Measurements from ENCODE around the gene GPC3. TPM values are rescaled to one million over a fixed set of nuclear protein-coding genes. Genes with fewer than 3 reads are reported as not detected.

The GPC3 gene
- total RNA-seq, 2 experiments from 2014 or later = 0.25 to 0.59 TPM

- Mint-ChIP-seq H3K4me3 (no peak overlapping the region), H3K4me1 (ENCODE audit: low read depth) (peaks cover 19% of the 10 kb centered on the region), H3K27me3 (no peaks in the 10 kb centered on the region), H3K27ac (no peak overlapping the region), H3K36me3 (ENCODE audit: low read depth) (no peaks in the 10 kb centered on the region), H3K9me3 (peaks cover 3% of the 10 kb centered on the region)
- no peak overlapping the region for H3K27ac ChIP-seq (ENCODE audit: low read depth in 1 of 2, low read length in 2 of 2)
- TF ChIP-seq CTCF (IDR thresholded peaks at IDR 0.05) = no peak
- no peaks in the 10 kb centered on the region for H3K27me3 ChIP-seq (ENCODE audit: control insufficient read depth in 1 of 2, insufficient read depth in 2 of 2, low read length in 2 of 2)
- no peak overlapping the region for H3K4me3 ChIP-seq (ENCODE audit: low read length)
- ChIA-PET CTCF (no interaction called here), POLR2A (no interaction called here)
- intact Hi-C loops (cut with DNase I, micrococcal nuclease) = no loop called here
- ATAC-seq (ENCODE audit: poor library complexity) = no peak
- no peaks in the 10 kb centered on the region for H3K9me3 ChIP-seq (ENCODE audit: control insufficient read depth in 1 of 2, insufficient read depth in 1 of 2, low read length in 2 of 2)
- peaks cover 16% of the 10 kb centered on the region for H3K4me1 ChIP-seq (ENCODE audit: insufficient read depth, low read length)
- no peaks in the 10 kb centered on the region for H3K36me3 ChIP-seq (ENCODE audit: insufficient read depth, low read length)
- DNase-seq = no peak
Observed at GRCh38 chrX:133918361-133918771, 67.0 kb downstream of the GPC3 start.

GRCh38 chrX:133916984-133917722 is 68.2 kb downstream of the GPC3 start:
- Histone ChIP-seq H3K36me3 (ENCODE audit: insufficient read depth, low read length) (no peaks in the 10 kb centered on the region), H3K9me3 (ENCODE audit: control insufficient read depth in 1 of 2, insufficient read depth in 1 of 2, low read length in 2 of 2) (no peaks in the 10 kb centered on the region), H3K27ac (ENCODE audit: low read depth in 1 of 2, low read length in 2 of 2) (no peak overlapping the region), H3K27me3 (ENCODE audit: control insufficient read depth in 1 of 2, insufficient read depth in 2 of 2, low read length in 2 of 2) (no peaks in the 10 kb centered on the region), H3K4me3 (ENCODE audit: low read length) (no peak overlapping the region), H3K4me1 (ENCODE audit: insufficient read depth, low read length) (peaks cover 5% of the 10 kb centered on the region)
- DNase-seq = no peak
- no peaks in the 10 kb centered on the region for H3K27me3 Mint-ChIP-seq
- POLR2A ChIA-PET = interaction anchor here (0.8 kb wide), 1 partner anchor 8 kb away, joined by 3 read pairs; no protein-coding TSS in a partner anchor
- peaks cover 7% of the 10 kb centered on the region for H3K4me1 Mint-ChIP-seq (ENCODE audit: low read depth)
- H3K9me3 Mint-ChIP-seq = peaks cover 3% of the 10 kb centered on the region
- no peaks in the 10 kb centered on the region for H3K36me3 Mint-ChIP-seq (ENCODE audit: low read depth)
- no peak for TF ChIP-seq CTCF (IDR thresholded peaks at IDR 0.05)
- intact Hi-C loops (cut with DNase I, micrococcal nuclease) = no loop called here
- ATAC-seq (ENCODE audit: poor library complexity) = no peak
- H3K27ac Mint-ChIP-seq = no peak overlapping the region
- CTCF ChIA-PET = no interaction called here
- no peak overlapping the region for H3K4me3 Mint-ChIP-seq

GRCh38 chrX:133913658-133914388 is 71.6 kb downstream of the GPC3 start:
- Mint-ChIP-seq H3K4me3 (no peak overlapping the region), H3K36me3 (ENCODE audit: low read depth) (no peaks in the 10 kb centered on the region), H3K4me1 (ENCODE audit: low read depth) (no peaks in the 10 kb centered on the region), H3K27ac (no peak overlapping the region), H3K27me3 (no peaks in the 10 kb centered on the region), H3K9me3 (peaks cover 3% of the 10 kb centered on the region)
- Histone ChIP-seq H3K36me3 (ENCODE audit: insufficient read depth, low read length) (no peaks in the 10 kb centered on the region), H3K4me3 (ENCODE audit: low read length) (no peak overlapping the region), H3K4me1 (ENCODE audit: insufficient read depth, low read length) (no peaks in the 10 kb centered on the region), H3K27me3 (ENCODE audit: control insufficient read depth in 1 of 2, insufficient read depth in 2 of 2, low read length in 2 of 2) (no peaks in the 10 kb centered on the region), H3K9me3 (ENCODE audit: control insufficient read depth in 1 of 2, insufficient read depth in 1 of 2, low read length in 2 of 2) (no peaks in the 10 kb centered on the region), H3K27ac (ENCODE audit: low read depth in 1 of 2, low read length in 2 of 2) (no peak overlapping the region)
- CTCF ChIA-PET = interaction anchor here (1.0 kb wide), 1 partner anchor 122 kb away, joined by 3 read pairs; no protein-coding TSS in a partner anchor
- ATAC-seq (ENCODE audit: poor library complexity) (no peak), DNase-seq (no peak)
- TF ChIP-seq CTCF (IDR thresholded peaks at IDR 0.05) = no peak
- POLR2A ChIA-PET = no interaction called here
- intact Hi-C loops (cut with DNase I, micrococcal nuclease) = no loop called here

Data from CD4-positive, alpha-beta T cell (primary cell).